ENCODE data around the gene WNT5B.

DNA sequence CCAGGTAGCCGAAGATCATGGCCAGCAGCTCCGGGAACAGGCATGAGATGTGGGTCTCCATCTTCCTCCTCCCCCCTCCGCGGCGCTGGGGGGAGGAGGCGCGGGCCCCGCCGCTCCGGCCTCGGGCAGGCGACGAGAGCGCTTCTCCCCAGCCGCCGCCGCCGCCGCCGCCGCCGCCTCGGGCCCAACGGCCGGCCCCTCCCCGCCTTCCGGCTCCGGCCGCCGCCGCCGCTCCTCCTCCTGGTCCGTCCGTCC, 35.1 kb upstream of the WNT5B start:
- TF ChIP-seq, protein P1, sequence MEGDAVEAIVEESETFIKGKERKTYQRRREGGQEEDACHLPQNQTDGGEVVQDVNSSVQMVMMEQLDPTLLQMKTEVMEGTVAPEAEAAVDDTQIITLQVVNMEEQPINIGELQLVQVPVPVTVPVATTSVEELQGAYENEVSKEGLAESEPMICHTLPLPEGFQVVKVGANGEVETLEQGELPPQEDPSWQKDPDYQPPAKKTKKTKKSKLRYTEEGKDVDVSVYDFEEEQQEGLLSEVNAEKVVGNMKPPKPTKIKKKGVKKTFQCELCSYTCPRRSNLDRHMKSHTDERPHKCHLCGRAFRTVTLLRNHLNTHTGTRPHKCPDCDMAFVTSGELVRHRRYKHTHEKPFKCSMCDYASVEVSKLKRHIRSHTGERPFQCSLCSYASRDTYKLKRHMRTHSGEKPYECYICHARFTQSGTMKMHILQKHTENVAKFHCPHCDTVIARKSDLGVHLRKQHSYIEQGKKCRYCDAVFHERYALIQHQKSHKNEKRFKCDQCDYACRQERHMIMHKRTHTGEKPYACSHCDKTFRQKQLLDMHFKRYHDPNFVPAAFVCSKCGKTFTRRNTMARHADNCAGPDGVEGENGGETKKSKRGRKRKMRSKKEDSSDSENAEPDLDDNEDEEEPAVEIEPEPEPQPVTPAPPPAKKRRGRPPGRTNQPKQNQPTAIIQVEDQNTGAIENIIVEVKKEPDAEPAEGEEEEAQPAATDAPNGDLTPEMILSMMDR (conservative IDR thresholded peaks at IDR 0.05; ENCODE audit: low read depth, low read length) = no peak
- TF ChIP-seq BHLHE40 (IDR thresholded peaks at IDR 0.05; ENCODE audit: low read depth, low read length) = no peak
- TF ChIP-seq, protein P2, sequence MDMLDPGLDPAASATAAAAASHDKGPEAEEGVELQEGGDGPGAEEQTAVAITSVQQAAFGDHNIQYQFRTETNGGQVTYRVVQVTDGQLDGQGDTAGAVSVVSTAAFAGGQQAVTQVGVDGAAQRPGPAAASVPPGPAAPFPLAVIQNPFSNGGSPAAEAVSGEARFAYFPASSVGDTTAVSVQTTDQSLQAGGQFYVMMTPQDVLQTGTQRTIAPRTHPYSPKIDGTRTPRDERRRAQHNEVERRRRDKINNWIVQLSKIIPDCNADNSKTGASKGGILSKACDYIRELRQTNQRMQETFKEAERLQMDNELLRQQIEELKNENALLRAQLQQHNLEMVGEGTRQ (IDR thresholded peaks at IDR 0.05; ENCODE audit: low read depth, low read length) = no peak
- TF ChIP-seq POLR2A (IDR thresholded peaks at IDR 0.05; ENCODE audit: low read depth, low read length) = no peak
- no peak for TF ChIP-seq SMC3 (IDR thresholded peaks at IDR 0.05; ENCODE audit: low read depth, low read length)
- no peak for TF ChIP-seq MAFK (IDR thresholded peaks at IDR 0.05; ENCODE audit: low read depth, low read length)
